CD14-positive monocyte (primary cell): ENCODE results near the gene FAM3C. TPM values are rescaled to one million over a fixed set of nuclear protein-coding genes. Genes with fewer than 3 reads are reported as not detected.

Experiments used
- DNase-seq, 3 donors: peaks; one replicate each; pipeline ENCODE4 v3.0.0-alpha.2; 2011 to 2022
- H2AFZ ChIP-seq: 2 replicates; pipeline ENCODE4 v1.6.0; 2012; ENCODE audit warnings: mild to moderate bottlenecking, low read depth, low read length, inconsistent platforms; ENCODE audit not compliant: insufficient read depth, poor library complexity, severe bottlenecking
- H3K27ac ChIP-seq, 2 donors: 1 replicate in 1 of 2; 2 replicates in 1 of 2; pipeline ENCODE4 v1.5.1; 2012 to 2013; ENCODE audit warnings: low read length in 2 of 2, control low read depth in 1 of 2, inconsistent platforms in 1 of 2, low read depth in 1 of 2, mild to moderate bottlenecking in 1 of 2
- H3K27me3 ChIP-seq, 2 donors: one replicate each; pipeline versions ENCODE4 v1.6.0 to v1.6.1; 2011 to 2013; ENCODE audit warnings: low read length in 2 of 2; ENCODE audit not compliant: control insufficient read depth in 2 of 2, insufficient read depth in 2 of 2
- H3K36me3 ChIP-seq, 2 donors: replicated peaks in 1 of 2; 1 replicate in 1 of 2; 2 replicates in 1 of 2; pipeline versions ENCODE4 v1.5.1 to v1.6.1; 2012 to 2013; ENCODE audit warnings: low read length in 2 of 2, control low read depth in 1 of 2, inconsistent platforms in 1 of 2, mild to moderate bottlenecking in 1 of 2; ENCODE audit not compliant: insufficient read depth in 2 of 2, control insufficient read depth in 1 of 2
- H3K4me1 ChIP-seq, 2 donors: 1 replicate in 1 of 2; 2 replicates in 1 of 2; pipeline versions ENCODE4 v1.5.1 to v1.6.1; 2012 to 2013; ENCODE audit warnings: low read length in 2 of 2, control low read depth in 1 of 2, inconsistent platforms in 1 of 2, mild to moderate bottlenecking in 1 of 2, moderate library complexity in 1 of 2; ENCODE audit not compliant: insufficient read depth in 2 of 2, control insufficient read depth in 1 of 2
- H3K4me2 ChIP-seq: replicated peaks from 2 replicates; pipeline ENCODE3; 2012; ENCODE audit warnings: low read length, moderate library complexity, mild to moderate bottlenecking; ENCODE audit not compliant: poor library complexity, severe bottlenecking; ENCODE audit errors: extremely low read depth
- H3K4me3 ChIP-seq, 3 experiments: fragments of 200-600 bp in 1 of 3; sonication (generic) in 1 of 3; replicated peaks in 1 of 3; 1 replicate in 2 of 3; 2 replicates in 1 of 3; pipeline ENCODE4 v1.5.1; 2011 to 2013; ENCODE audit warnings: low read length in 3 of 3, mild to moderate bottlenecking in 3 of 3, control low read depth in 2 of 3, low read depth in 2 of 3, inconsistent platforms in 1 of 3, moderate library complexity in 1 of 3
- H3K79me2 ChIP-seq: 2 replicates; pipeline ENCODE4 v1.6.0; 2012; ENCODE audit warnings: mild to moderate bottlenecking, control low read depth, inconsistent platforms, low read length, moderate library complexity; ENCODE audit not compliant: insufficient read depth
- H3K9ac ChIP-seq: 2 replicates; pipeline ENCODE4 v1.6.0; 2017; ENCODE audit warnings: low read length, mild to moderate bottlenecking; ENCODE audit not compliant: insufficient read depth, poor library complexity, severe bottlenecking
- H3K9me3 ChIP-seq, 2 donors: replicated peaks in 1 of 2; 1 replicate in 1 of 2; 2 replicates in 1 of 2; pipeline versions ENCODE4 v1.5.1 to v1.6.1; 2012 to 2013; ENCODE audit warnings: low read length in 2 of 2, control low read depth in 1 of 2; ENCODE audit not compliant: control insufficient read depth in 1 of 2, insufficient read depth in 1 of 2
- H4K20me1 ChIP-seq: 2 replicates; pipeline ENCODE4 v1.6.0; 2012; ENCODE audit warnings: mild to moderate bottlenecking, low read length, control low read depth, moderate library complexity; ENCODE audit not compliant: insufficient read depth
- H3K27ac Mint-ChIP-seq, 7 donors: one replicate each; pipeline ENCODE4 v1.8.0; 2020; ENCODE audit warnings: mild to moderate bottlenecking in 7 of 7, mixed read lengths in 7 of 7, moderate library complexity in 6 of 7, inconsistent platforms in 2 of 7
- H3K27me3 Mint-ChIP-seq, 3 donors: one replicate each; pipeline ENCODE4 v1.8.0; 2021 to 2022; ENCODE audit warnings: low read depth in 3 of 3, mild to moderate bottlenecking in 3 of 3, mixed read lengths in 3 of 3, moderate library complexity in 3 of 3, inconsistent platforms in 1 of 3
- H3K36me3 Mint-ChIP-seq, 2 donors: one replicate each; pipeline ENCODE4 v1.8.0; 2020; ENCODE audit warnings: mixed read lengths in 2 of 2, inconsistent platforms in 1 of 2, mild to moderate bottlenecking in 1 of 2
- H3K4me1 Mint-ChIP-seq: one replicate; pipeline ENCODE4 v1.8.0; 2020; ENCODE audit warnings: mild to moderate bottlenecking, mixed read lengths
- H3K4me3 Mint-ChIP-seq, 2 donors: one replicate each; pipeline ENCODE4 v1.8.0; 2020; ENCODE audit warnings: mild to moderate bottlenecking in 2 of 2, mixed read lengths in 2 of 2, moderate library complexity in 1 of 2
- H3K9me3 Mint-ChIP-seq, 7 donors: one replicate each; pipeline ENCODE4 v1.8.0; 2020 to 2022; ENCODE audit warnings: mixed read lengths in 7 of 7, mild to moderate bottlenecking in 6 of 7, moderate library complexity in 6 of 7, inconsistent platforms in 2 of 7
- WGBS: methylation state at CpG from one replicate; pipeline ENCODE4 v1.1.5; 2013; ENCODE audit warnings: missing lambda C conversion rate; ENCODE audit not compliant: insufficient coverage; 5-methylcytosine and 5-hydroxymethylcytosine counted together
- intact Hi-C, 2 donors: fragments of 100-400 bp; cut with micrococcal nuclease; formaldehyde crosslinking; loops; one replicate each; pipeline versions ENCODE4 v1.15.0 to v1.15.1; 2023
- polyA plus RNA-seq, 3 donors: library from polyadenylated mRNA; depleted of rRNA in 1 of 3; unstranded in 2 of 3; stranded (reverse) in 1 of 3; fragments of 300-500 nt in 2 of 3; fragments of >200 nt in 1 of 3; fragmentation: Illumina TruSeq in 2 of 3; gene quantifications; 1 replicate in 2 of 3; 2 replicates in 1 of 3; pipeline ENCODE4 v1.2.3, GENCODE V29; 2012 to 2021
- TF ChIP-seq, protein P1 (sequence below): fragments of 200-600 bp; IDR thresholded peaks from one replicate; pipeline ENCODE4 v1.8.0; 2022; ENCODE audit warnings: antibody characterized with exemption, mild to moderate bottlenecking

FAM3C gene
- polyA plus RNA-seq, 3 donors = 5.5 to 13.0 (median 7.3) TPM

DNA sequence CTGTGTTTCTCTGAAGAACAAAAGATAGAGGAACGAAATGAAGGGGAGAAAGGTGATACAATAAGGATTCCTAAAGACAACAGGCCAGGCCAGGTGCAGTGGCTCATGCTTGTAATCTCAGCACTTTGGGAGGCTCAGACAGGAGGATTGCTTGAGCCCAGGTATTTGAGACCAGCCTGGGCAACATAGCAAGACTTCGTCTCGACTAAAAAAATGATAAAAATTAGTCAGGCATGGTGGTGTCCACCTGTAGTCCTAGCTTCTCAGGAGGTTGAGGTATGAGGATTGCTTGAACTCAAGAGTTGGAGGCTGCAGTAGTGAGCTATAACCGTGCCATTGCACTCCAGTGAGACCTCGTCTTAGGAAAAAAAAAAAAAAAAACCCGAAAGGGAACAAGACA is 41.4 kb upstream of the FAM3C start:
- no peaks in the 10 kb centered on the region for H3K9me3 ChIP-seq
- no peaks in the 10 kb centered on the region for H3K36me3 ChIP-seq
- no peaks in the 10 kb centered on the region for H3K79me2 ChIP-seq
- no peaks in the 10 kb centered on the region for H3K4me1 ChIP-seq
- H3K4me2 ChIP-seq = no peak overlapping the region
- intact Hi-C loops = no loop called here
- H3K4me3 Mint-ChIP-seq = no peak overlapping the region
- DNase-seq = no peak
- H3K27me3 Mint-ChIP-seq = peaks cover 0 to 4% (median 0%) of the 10 kb centered on the region in 3 donors
- H2AFZ ChIP-seq = no peak overlapping the region
- no peak overlapping the region for H3K9ac ChIP-seq
- TF ChIP-seq, protein P1, sequence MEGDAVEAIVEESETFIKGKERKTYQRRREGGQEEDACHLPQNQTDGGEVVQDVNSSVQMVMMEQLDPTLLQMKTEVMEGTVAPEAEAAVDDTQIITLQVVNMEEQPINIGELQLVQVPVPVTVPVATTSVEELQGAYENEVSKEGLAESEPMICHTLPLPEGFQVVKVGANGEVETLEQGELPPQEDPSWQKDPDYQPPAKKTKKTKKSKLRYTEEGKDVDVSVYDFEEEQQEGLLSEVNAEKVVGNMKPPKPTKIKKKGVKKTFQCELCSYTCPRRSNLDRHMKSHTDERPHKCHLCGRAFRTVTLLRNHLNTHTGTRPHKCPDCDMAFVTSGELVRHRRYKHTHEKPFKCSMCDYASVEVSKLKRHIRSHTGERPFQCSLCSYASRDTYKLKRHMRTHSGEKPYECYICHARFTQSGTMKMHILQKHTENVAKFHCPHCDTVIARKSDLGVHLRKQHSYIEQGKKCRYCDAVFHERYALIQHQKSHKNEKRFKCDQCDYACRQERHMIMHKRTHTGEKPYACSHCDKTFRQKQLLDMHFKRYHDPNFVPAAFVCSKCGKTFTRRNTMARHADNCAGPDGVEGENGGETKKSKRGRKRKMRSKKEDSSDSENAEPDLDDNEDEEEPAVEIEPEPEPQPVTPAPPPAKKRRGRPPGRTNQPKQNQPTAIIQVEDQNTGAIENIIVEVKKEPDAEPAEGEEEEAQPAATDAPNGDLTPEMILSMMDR = no peak
- peaks cover 0 to 2% (median 0%) of the 10 kb centered on the region in 7 donors for H3K9me3 Mint-ChIP-seq
- no peaks in the 10 kb centered on the region for H3K27me3 ChIP-seq
- no peaks in the 10 kb centered on the region for H3K36me3 Mint-ChIP-seq
- H3K4me3 ChIP-seq = no peak overlapping the region
- WGBS = 88% methylated on average over 3 of the region's 6 CpGs
- no peaks in the 10 kb centered on the region for H4K20me1 ChIP-seq
- no peak overlapping the region for H3K27ac Mint-ChIP-seq
- H3K4me1 Mint-ChIP-seq = peaks cover 11% of the 10 kb centered on the region
- no peak overlapping the region for H3K27ac ChIP-seq

DNA sequence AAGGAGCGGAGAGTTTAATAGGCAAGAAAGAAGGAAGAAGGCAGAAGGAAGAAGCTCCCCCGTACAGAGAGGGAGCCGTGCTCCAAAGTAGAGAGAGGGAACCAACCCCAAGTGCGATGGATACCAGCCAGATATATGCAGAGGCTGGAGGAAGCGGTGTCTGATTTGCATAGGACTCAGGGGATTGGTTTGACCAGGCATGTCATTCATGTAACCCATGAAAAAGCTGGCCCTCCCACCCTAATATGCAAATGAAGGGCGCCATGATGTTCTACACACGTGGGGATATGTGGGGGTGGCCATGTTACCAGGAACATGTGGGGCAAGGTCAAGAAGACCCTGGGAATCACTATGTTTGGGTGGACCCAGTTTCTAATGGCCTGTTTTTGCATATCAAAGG is 40.6 kb upstream of the FAM3C start:
- Mint-ChIP-seq H3K36me3 (no peaks in the 10 kb centered on the region), H3K9me3 (peaks cover 0 to 4% (median 2%) of the 10 kb centered on the region in 7 donors), H3K4me3 (no peak overlapping the region), H3K27me3 (peaks cover 0 to 4% (median 0%) of the 10 kb centered on the region in 3 donors), H3K4me1 (peaks cover 11% of the 10 kb centered on the region), H3K27ac (no peak overlapping the region)
- no peaks in the 10 kb centered on the region for H4K20me1 ChIP-seq
- H3K27ac ChIP-seq = no peak overlapping the region
- H3K4me1 ChIP-seq = no peaks in the 10 kb centered on the region
- H3K4me3 ChIP-seq = no peak overlapping the region
- TF ChIP-seq, protein P1 = no peak
- H3K79me2 ChIP-seq = no peaks in the 10 kb centered on the region
- no peak overlapping the region for H3K4me2 ChIP-seq
- WGBS = 98% methylated on average over 4 of the region's 7 CpGs
- H3K36me3 ChIP-seq = no peaks in the 10 kb centered on the region
- intact Hi-C loops = no loop called here
- H2AFZ ChIP-seq = no peak overlapping the region
- no peak overlapping the region for H3K9ac ChIP-seq
- no peaks in the 10 kb centered on the region for H3K9me3 ChIP-seq
- H3K27me3 ChIP-seq = no peaks in the 10 kb centered on the region
- DNase-seq = no peak
